Naive thymus-derived CD8-positive, alpha-beta T cell (primary cell): ENCODE measurements around the gene POLE2. TPM values are rescaled to one million over a fixed set of nuclear protein-coding genes. Genes with fewer than 3 reads are reported as not detected.

Experiments
- ATAC-seq, 2 donors: fragments of 150-1000 bp; cut with Tn5 transposase in 1 of 2; sonication (Bioruptor Pico), chemical (Tn5 transposase) in 1 of 2; 1 replicate in 1 of 2; 2 replicates in 1 of 2; pipeline ENCODE4 v1.10.0; 2021; ENCODE audit warnings: mild to moderate bottlenecking in 2 of 2, moderate library complexity in 2 of 2
- POLR2A ChIA-PET: fragments of 350-600 bp; sonication (Branson Sonifier 250); formaldehyde crosslinking; loops from one replicate; lab custom pipeline; 2021; ENCODE audit warnings: antibody characterized with exemption; lab: Charles Lee
- DNase-seq, 10 donors: peaks; one replicate each; pipeline versions ENCODE4 v3.0.0 to v3.0.0-alpha.2; 2020 to 2022
- H3K27ac Mint-ChIP-seq, 10 donors: one replicate each; pipeline ENCODE4 v1.8.0; 2020 to 2022; ENCODE audit warnings: mild to moderate bottlenecking in 10 of 10, mixed read lengths in 10 of 10, moderate library complexity in 4 of 10, inconsistent platforms in 1 of 10
- H3K27me3 Mint-ChIP-seq, 5 donors: one replicate each; pipeline ENCODE4 v1.8.0; 2021 to 2022; ENCODE audit warnings: mixed read lengths in 5 of 5
- H3K36me3 Mint-ChIP-seq, 3 donors: one replicate each; pipeline ENCODE4 v1.8.0; 2020 to 2022; ENCODE audit warnings: mixed read lengths in 3 of 3, mild to moderate bottlenecking in 2 of 3, inconsistent platforms in 1 of 3
- H3K4me1 Mint-ChIP-seq, 4 donors: one replicate each; pipeline ENCODE4 v1.8.0; 2021 to 2022; ENCODE audit warnings: mixed read lengths in 4 of 4
- H3K4me3 Mint-ChIP-seq, 10 donors: one replicate each; pipeline ENCODE4 v1.8.0; 2020 to 2022; ENCODE audit warnings: mild to moderate bottlenecking in 10 of 10, mixed read lengths in 10 of 10, moderate library complexity in 6 of 10, inconsistent platforms in 1 of 10
- H3K9me3 Mint-ChIP-seq, 9 donors: one replicate each; pipeline ENCODE4 v1.8.0; 2020 to 2022; ENCODE audit warnings: mixed read lengths in 9 of 9, mild to moderate bottlenecking in 3 of 9, inconsistent platforms in 1 of 9, moderate library complexity in 1 of 9
- polyA plus RNA-seq, 3 donors: library from polyadenylated mRNA; unstranded; fragments of 300-500 nt; fragmentation: Illumina TruSeq; gene quantifications; one replicate each; pipeline ENCODE4 v1.2.3, GENCODE V29; 2021
- total RNA-seq, 8 experiments: library from RNA in 2 of 8; stranded (reverse) in 2 of 8; gene quantifications; one replicate each; pipeline ENCODE4 v1.2.3 and lab custom pipeline; 2021 to 2026

The POLE2 gene
- total and polyA plus RNA-seq, 5 experiments from 2014 or later: 1.3 to 3.2 (median 1.9) TPM

GRCh38 chr14:49614196-49614595 lies 73.8 kb downstream of the POLE2 start:
- peaks cover 8 to 19% (median 18%) of the 10 kb centered on the region in 4 donors for H3K4me1 Mint-ChIP-seq
- no peaks in the 10 kb centered on the region for H3K27me3 Mint-ChIP-seq
- no peaks in the 10 kb centered on the region for H3K9me3 Mint-ChIP-seq
- DNase-seq (no peak), ATAC-seq (no peak)
- H3K4me3 Mint-ChIP-seq: no peak overlapping the region
- POLR2A ChIA-PET: interaction anchor here (1.5 kb wide), 1 partner anchor 27 kb away, joined by 5 read pairs; no protein-coding TSS in a partner anchor
- H3K36me3 Mint-ChIP-seq: peaks cover 0 to 34% (median 6%) of the 10 kb centered on the region in 3 donors
- H3K27ac Mint-ChIP-seq: peak overlapping the region in 2 of 10 donors; percentile 5 to 82

- H3K9me3 Mint-ChIP-seq: no peaks in the 10 kb centered on the region
- DNase-seq: no peak
- H3K4me3 Mint-ChIP-seq: no peak overlapping the region
- POLR2A ChIA-PET: interaction anchor here (0.7 to 3.8 kb wide), 2 partner anchors 8 to 1685 kb away, joined by 3 to 24 read pairs; partner anchors contain the start of genes MGAT2 and RPL36AL
- peaks cover 2 to 13% (median 5%) of the 10 kb centered on the region in 4 donors for H3K4me1 Mint-ChIP-seq
- no peaks in the 10 kb centered on the region for H3K27me3 Mint-ChIP-seq
- peak overlapping the region in 1 of 10 donors; percentile 43 for H3K27ac Mint-ChIP-seq
- peaks cover 0 to 23% (median 0%) of the 10 kb centered on the region in 3 donors for H3K36me3 Mint-ChIP-seq
- no peak for ATAC-seq
These were observed 75.3 kb downstream of the POLE2 start for GRCh38 chr14:49612671-49613070.

GRCh38 chr14:49612251-49612650 lies 75.8 kb downstream of the POLE2 start:
- POLR2A ChIA-PET: interaction anchor here (3.8 kb wide), 1 partner anchor 9 kb away, joined by 24 read pairs; the partner anchor contains the start of genes MGAT2 and RPL36AL
- H3K4me1 Mint-ChIP-seq: peaks cover 0 to 8% (median 2%) of the 10 kb centered on the region in 4 donors
- H3K27ac Mint-ChIP-seq: peak overlapping the region in 1 of 10 donors; percentile 55
- no peaks in the 10 kb centered on the region for H3K9me3 Mint-ChIP-seq
- ATAC-seq (no peak), DNase-seq (no peak)
- H3K27me3 Mint-ChIP-seq: no peaks in the 10 kb centered on the region
- peaks cover 0 to 20% (median 0%) of the 10 kb centered on the region in 3 donors for H3K36me3 Mint-ChIP-seq
- no peak overlapping the region for H3K4me3 Mint-ChIP-seq

GRCh38 chr14:49607583-49607982 lies 80.4 kb downstream of the POLE2 start:
- no peak overlapping the region for H3K4me3 Mint-ChIP-seq
- H3K36me3 Mint-ChIP-seq: peaks cover 0 to 25% (median 1%) of the 10 kb centered on the region in 3 donors
- H3K27ac Mint-ChIP-seq: no peak overlapping the region
- H3K9me3 Mint-ChIP-seq: no peaks in the 10 kb centered on the region
- POLR2A ChIA-PET: interaction anchor here (2.7 kb wide), 1 partner anchor 13 kb away, joined by 8 read pairs; the partner anchor contains the start of genes MGAT2 and RPL36AL
- DNase-seq (no peak), ATAC-seq (no peak)
- peaks cover 0 to 7% (median 3%) of the 10 kb centered on the region in 4 donors for H3K4me1 Mint-ChIP-seq
- H3K27me3 Mint-ChIP-seq: no peaks in the 10 kb centered on the region

- POLR2A ChIA-PET: interaction anchor here (0.6 to 4.0 kb wide), 7 partner anchors 12 to 239 kb away, joined by 3 to 83 read pairs (median 18); partner anchors contain the start of genes DNAAF2, KLHDC2, MGAT2 and POLE2
- H3K27me3 Mint-ChIP-seq: no peaks in the 10 kb centered on the region
- peak within 1 kb of the TSS; percentile 94 to 99 (median 98) for H3K4me3 Mint-ChIP-seq
- H3K27ac Mint-ChIP-seq: peak within 1 kb of the TSS; percentile 96 to 100 (median 98)
- DNase-seq (peak; percentile 72 to 96 (median 84)), ATAC-seq (peak; percentile 77 to 82)
- no peaks in the 10 kb centered on the region for H3K9me3 Mint-ChIP-seq
- H3K36me3 Mint-ChIP-seq: peaks cover 0 to 3% (median 0%) of the 10 kb centered on the region in 3 donors
- H3K4me1 Mint-ChIP-seq: peaks cover 5 to 52% (median 31%) of the 10 kb centered on the region in 4 donors
These were observed 89.3 kb downstream of the POLE2 start, which contains the start of gene LRR1 for GRCh38 chr14:49598485-49599300. LRR1 (plus strand) TSS chr14:49598940; CDS start chr14:49599021, 81 bp downstream.

- Mint-ChIP-seq H3K36me3 (peaks cover 0 to 3% (median 0%) of the 10 kb centered on the region in 3 donors), H3K4me3 (peak overlapping the region; percentile 94 to 99 (median 98)), H3K4me1 (peaks cover 5 to 53% (median 31%) of the 10 kb centered on the region in 4 donors), H3K27me3 (no peaks in the 10 kb centered on the region), H3K9me3 (no peaks in the 10 kb centered on the region), H3K27ac (peak overlapping the region; percentile 96 to 100 (median 98))
- DNase-seq: no peak
- no peak for ATAC-seq
- POLR2A ChIA-PET: interaction anchor here (2.0 to 4.0 kb wide), 4 partner anchors 12 to 169 kb away, joined by 18 to 83 read pairs (median 44); partner anchors contain the start of genes DNAAF2, KLHDC2, MGAT2 and RPL36AL
These were observed 89.9 kb downstream of the POLE2 start for GRCh38 chr14:49598189-49598484.

- Mint-ChIP-seq H3K4me1 (peaks cover 1 to 41% (median 20%) of the 10 kb centered on the region in 4 donors), H3K27ac (peak overlapping the region in 3 of 10 donors; percentile 23 to 74 (median 71)), H3K36me3 (no peaks in the 10 kb centered on the region), H3K9me3 (no peaks in the 10 kb centered on the region), H3K27me3 (no peaks in the 10 kb centered on the region), H3K4me3 (no peak overlapping the region)
- DNase-seq (no peak), ATAC-seq (no peak)
- POLR2A ChIA-PET: interaction anchor here (0.8 to 1.4 kb wide), 5 partner anchors 8 to 173 kb away, joined by 3 to 8 read pairs (median 3); partner anchors contain the start of genes MGAT2, RPL36AL and RPS29
These were observed 93.5 kb downstream of the POLE2 start for GRCh38 chr14:49594347-49595091.

Other genes with a start within 250 kb of the POLE2 start
- 1,000 to 10,000 TPM; 2,453 to 3,084 TPM for gene RPS29, start 101.8 kb downstream of the POLE2 start, total RNA-seq
- gene RPS29, start 101.8 kb downstream of the POLE2 start, polyA plus RNA-seq: over 10,000 TPM; 11,853 to 13,490 (median 12,998) TPM
- 10 to 100 TPM; 12.1 to 12.9 TPM for gene LRR1, start 89.3 kb downstream of the POLE2 start, total RNA-seq
- gene LRR1, start 89.3 kb downstream of the POLE2 start, polyA plus RNA-seq: 10 to 100 TPM in 1 of 3 donors, 1 to 10 TPM in 2; 8.5 to 10.4 (median 8.9) TPM
- gene RPL36AL, start 67.6 kb downstream of the POLE2 start, total RNA-seq: 100 to 1,000 TPM; 259 to 268 TPM
- 100 to 1,000 TPM; 489 to 628 (median 623) TPM for gene RPL36AL, start 67.6 kb downstream of the POLE2 start, polyA plus RNA-seq
- 10 to 100 TPM; 24.9 to 26.9 TPM for gene MGAT2, start 67.4 kb downstream of the POLE2 start, total RNA-seq
- 10 to 100 TPM; 15.8 to 25.9 (median 19.8) TPM for gene MGAT2, start 67.4 kb downstream of the POLE2 start, polyA plus RNA-seq
- 1 to 10 TPM; 6.9 TPM for gene DNAAF2, start 53.0 kb downstream of the POLE2 start, total RNA-seq
- gene DNAAF2, start 53.0 kb downstream of the POLE2 start, polyA plus RNA-seq: 10 to 100 TPM; 10.1 to 16.7 (median 12.3) TPM
- gene KLHDC1, start 4.9 kb upstream of the POLE2 start, total RNA-seq: 10 to 100 TPM; 18.2 to 19.3 TPM
- gene KLHDC1, start 4.9 kb upstream of the POLE2 start, polyA plus RNA-seq: 1 to 10 TPM; 2.6 to 9.0 (median 3.2) TPM
- 10 to 100 TPM; 93.3 to 96.6 TPM for gene KLHDC2, start 79.9 kb upstream of the POLE2 start, total RNA-seq
- 10 to 100 TPM; 72.5 to 77.4 (median 75.5) TPM for gene KLHDC2, start 79.9 kb upstream of the POLE2 start, polyA plus RNA-seq
- 100 to 1,000 TPM; 121 to 122 TPM for gene NEMF, start 164.6 kb upstream of the POLE2 start, total RNA-seq
- 10 to 100 TPM; 39.6 to 46.1 (median 43.5) TPM for gene NEMF, start 164.6 kb upstream of the POLE2 start, polyA plus RNA-seq
- gene ARF6, start 204.9 kb upstream of the POLE2 start, total RNA-seq: 10 to 100 TPM; 83.9 TPM
- 100 to 1,000 TPM in 1 of 3 donors, 10 to 100 TPM in 2; 74.6 to 100 (median 97.6) TPM for gene ARF6, start 204.9 kb upstream of the POLE2 start, polyA plus RNA-seq